Right cardiac atrium (tissue), 5 donors: ENCODE measurements around the gene RHEX. TPM values are rescaled to one million over a fixed set of nuclear protein-coding genes. Genes with fewer than 3 reads are reported as not detected.
A peak's percentile ranks its signal among the peaks of the same experiment; 100 is the strongest.

ENCODE experiments used
- ATAC-seq, 2 donors: fragments of 200-7000 bp; cut with Tn5 transposase; one replicate each; pipeline versions ENCODE4 v1.8.0 to v1.9.1; 2020; ENCODE audit warnings: moderate library complexity in 2 of 2, mild to moderate bottlenecking in 1 of 2
- DNase-seq, 3 donors: peaks; one replicate each; pipeline ENCODE4 v3.0.0-alpha.2; 2020
- H3K27ac ChIP-seq: one replicate; pipeline ENCODE4 v1.5.1; 2013; ENCODE audit warnings: mild to moderate bottlenecking, low read length, control low read depth, moderate library complexity
- H3K27me3 ChIP-seq: one replicate; pipeline ENCODE4 v1.6.1; 2013; ENCODE audit not compliant: control insufficient read depth, insufficient read depth
- H3K4me1 ChIP-seq: one replicate; pipeline ENCODE4 v1.6.1; 2013; ENCODE audit warnings: low read length; ENCODE audit not compliant: control insufficient read depth, insufficient read depth
- H3K4me3 ChIP-seq: one replicate; pipeline ENCODE4 v1.5.1; 2013; ENCODE audit warnings: low read length, control low read depth
- H3K9me3 ChIP-seq: one replicate; pipeline ENCODE4 v1.6.1; 2013; ENCODE audit warnings: low read length; ENCODE audit not compliant: control insufficient read depth
- WGBS: extraction: QIAGEN DNeasy Blood & Tissue Kit; methylation state at CpG from one replicate; pipeline ENCODE4 v1.1.7; 2013; 5-methylcytosine and 5-hydroxymethylcytosine counted together
- intact Hi-C, 4 donors: fragments of 100-400 bp; cut with DNase I; formaldehyde crosslinking; loops; one replicate each; pipeline versions ENCODE4 v1.11.0 to v1.14.0; 2022 to 2023
- polyA plus RNA-seq: library from polyadenylated mRNA; stranded (reverse); fragments of 200-250 nt; gene quantifications from one replicate; pipeline ENCODE4 v1.2.3, GENCODE V29; 2013
- total RNA-seq, 4 donors: library from RNA; stranded (reverse); fragmentation: NEBNext Ultra II Directional; extraction: Animal tissue kit (Norgen Biotek cat#: 25700); gene quantifications; one replicate each; pipeline ENCODE4 v1.2.1, GENCODE V29; 2021
- donor health status: healthy with polysubstance abuse.
- donor health status: DM: no; HTN: yes; CAD: no.
- donor health status: DM: no; HTN: no; CAD: no.
- donor health status: DM: no; HTN: yes; CAD: no; lungs with severe emphysema.
- donor health status: DM: yes; HTN: yes; CAD: no.

RHEX gene
- total and polyA plus RNA-seq, 5 donors, result 0.17 to 1.7 (median 0.82) TPM; not detected in 2

- H3K4me1 ChIP-seq, result no peaks in the 10 kb centered on the region
- ATAC-seq (no peak), DNase-seq (no peak)
- no peaks in the 10 kb centered on the region for H3K27me3 ChIP-seq
- H3K4me3 ChIP-seq, result no peak overlapping the region
- WGBS, result 79% methylated on average over 5 of the region's 5 CpGs
- H3K9me3 ChIP-seq, result no peaks in the 10 kb centered on the region
- H3K27ac ChIP-seq, result no peak overlapping the region
- intact Hi-C loops, result no loop called here
These were observed 38.4 kb upstream of the RHEX start for GRCh38 chr1:206014601-206015000.

- Histone ChIP-seq H3K27me3 (no peaks in the 10 kb centered on the region), H3K4me1 (no peaks in the 10 kb centered on the region), H3K9me3 (no peaks in the 10 kb centered on the region), H3K27ac (no peak overlapping the region), H3K4me3 (no peak overlapping the region)
- DNase-seq, result no peak
- no peak for ATAC-seq
- WGBS, result 73% methylated on average over 1 of the region's 1 CpG
- intact Hi-C loops, result no loop called here
These were observed 37.9 kb upstream of the RHEX start for GRCh38 chr1:206015071-206015470.

GRCh38 chr1:206020393-206021007, 32.5 kb upstream of the RHEX start:
- no peak overlapping the region for H3K27ac ChIP-seq
- intact Hi-C loops, result no loop called here
- ATAC-seq, result no peak
- H3K27me3 ChIP-seq, result no peaks in the 10 kb centered on the region
- H3K4me1 ChIP-seq, result no peaks in the 10 kb centered on the region
- H3K9me3 ChIP-seq, result no peaks in the 10 kb centered on the region
- WGBS, result 82% methylated on average over 4 of the region's 4 CpGs
- DNase-seq, result no peak
- no peak overlapping the region for H3K4me3 ChIP-seq

- WGBS, result 91% methylated on average over 9 of the region's 9 CpGs
- intact Hi-C loops, result no loop called here
These were observed 31.9 kb upstream of the RHEX start for GRCh38 chr1:206021008-206021625.

GRCh38 chr1:206021626-206022365, 31.2 kb upstream of the RHEX start:
- Histone ChIP-seq H3K4me3 (no peak overlapping the region), H3K4me1 (no peaks in the 10 kb centered on the region), H3K9me3 (no peaks in the 10 kb centered on the region), H3K27ac (no peak overlapping the region), H3K27me3 (no peaks in the 10 kb centered on the region)
- no peak for DNase-seq
- 68% methylated on average over 4 of the region's 4 CpGs for WGBS
- intact Hi-C loops, result no loop called here
- ATAC-seq, result no peak

More at GRCh38 chr1:206021008-206021625, 31.9 kb upstream of the RHEX start:
- H3K4me1 ChIP-seq, result no peaks in the 10 kb centered on the region
- no peak overlapping the region for H3K4me3 ChIP-seq
- no peak overlapping the region for H3K27ac ChIP-seq
- no peaks in the 10 kb centered on the region for H3K27me3 ChIP-seq
- H3K9me3 ChIP-seq, result no peaks in the 10 kb centered on the region
- DNase-seq (no peak), ATAC-seq (no peak)

GRCh38 chr1:206022766-206023165, 30.2 kb upstream of the RHEX start:
- intact Hi-C loops, result no loop called here

GRCh38 chr1:206023695-206024094, 29.3 kb upstream of the RHEX start, which contains the start of gene CTSE:
Gene CTSE (minus strand): TSS chr1:206023895. CDS start chr1:206023791, 104 bp downstream.
- whole genome bisulfite sequencing, result 88% methylated on average over 11 of the region's 11 CpGs
- no peak within 1 kb of the TSS for H3K27ac ChIP-seq
- intact Hi-C loops, result no loop called here
- H3K27me3 ChIP-seq, result no peaks in the 10 kb centered on the region
- no peaks in the 10 kb centered on the region for H3K4me1 ChIP-seq
- no peaks in the 10 kb centered on the region for H3K9me3 ChIP-seq
- ATAC-seq, result peak in 1 of 2 donors; percentile 45
- H3K4me3 ChIP-seq, result no peak within 1 kb of the TSS
- no peak for DNase-seq

More at GRCh38 chr1:206022766-206023165, 30.2 kb upstream of the RHEX start:
- no peak for DNase-seq
- 91% methylated on average over 7 of the region's 7 CpGs for WGBS
- Histone ChIP-seq H3K27ac (no peak overlapping the region), H3K27me3 (no peaks in the 10 kb centered on the region), H3K9me3 (no peaks in the 10 kb centered on the region), H3K4me1 (no peaks in the 10 kb centered on the region), H3K4me3 (no peak overlapping the region)
- no peak for ATAC-seq

GRCh38 chr1:206025283-206025820, 27.6 kb upstream of the RHEX start:
- Histone ChIP-seq H3K27me3 (no peaks in the 10 kb centered on the region), H3K4me3 (no peak overlapping the region), H3K9me3 (no peaks in the 10 kb centered on the region), H3K27ac (no peak overlapping the region), H3K4me1 (no peaks in the 10 kb centered on the region)
- DNase-seq (no peak), ATAC-seq (no peak)
- WGBS, result 81% methylated on average over 3 of the region's 3 CpGs
- intact Hi-C loops, result no loop called here

GRCh38 chr1:206029484-206029883, 23.5 kb upstream of the RHEX start:
- WGBS, result 25% methylated on average over 4 of the region's 4 CpGs
- no peak overlapping the region for H3K27ac ChIP-seq
- H3K27me3 ChIP-seq, result no peaks in the 10 kb centered on the region
- intact Hi-C loops, result no loop called here
- H3K4me3 ChIP-seq, result no peak overlapping the region
- H3K9me3 ChIP-seq, result no peaks in the 10 kb centered on the region
- DNase-seq (peak in 2 of 3 donors; percentile 43 to 80), ATAC-seq (peak; percentile 68 to 75)
- H3K4me1 ChIP-seq, result no peaks in the 10 kb centered on the region

GRCh38 chr1:206030191-206030590, 22.8 kb upstream of the RHEX start:
- Histone ChIP-seq H3K9me3 (no peaks in the 10 kb centered on the region), H3K27ac (no peak overlapping the region), H3K4me1 (no peaks in the 10 kb centered on the region), H3K27me3 (peaks cover 3% of the 10 kb centered on the region), H3K4me3 (no peak overlapping the region)
- 77% methylated on average over 4 of the region's 4 CpGs for WGBS
- no peak for DNase-seq
- no peak for ATAC-seq
- intact Hi-C loops, result loop anchor here (5.0 to 10.0 kb wide), 3 partner anchors 67 to 77 kb away; no protein-coding TSS in a partner anchor

GRCh38 chr1:206030714-206031113, 22.3 kb upstream of the RHEX start:
- Histone ChIP-seq H3K4me3 (no peak overlapping the region), H3K27me3 (peaks cover 3% of the 10 kb centered on the region), H3K9me3 (no peaks in the 10 kb centered on the region), H3K27ac (no peak overlapping the region), H3K4me1 (no peaks in the 10 kb centered on the region)
- intact Hi-C loops, result loop anchor here (5.0 to 10.0 kb wide), 3 partner anchors 67 to 77 kb away; no protein-coding TSS in a partner anchor
- WGBS, result 8% methylated on average over 4 of the region's 4 CpGs
- ATAC-seq, result peak; percentile 75 to 86
- DNase-seq, result peak; percentile 46 to 75 (median 68)
